ENCODE data around the gene MYL4. TPM values are rescaled to one million over a fixed set of nuclear protein-coding genes. Genes with fewer than 3 reads are reported as not detected.

MYL4 gene
- total and polyA plus RNA-seq, 10 of the 15 experiments (the other 5 are each of a cell fraction or from before 2014, with no cell fraction given), result 0.23 to 1.6 (median 0.58) TPM; not detected in 3

GRCh38 chr17:47251421-47251940, 42.3 kb downstream of the MYL4 start (continued):
- TF ChIP-seq TCF12 (IDR thresholded peaks at IDR 0.05; ENCODE audit: low read depth, low read length) (no peak), BCL11A (IDR thresholded peaks at IDR 0.05; ENCODE audit: low read depth, low read length) (no peak), PAX5 (IDR thresholded peaks at IDR 0.05; ENCODE audit: borderline replicate concordance, low read depth, low read length) (no peak), ZZZ3 (IDR thresholded peaks at IDR 0.05; ENCODE audit: control insufficient read depth, insufficient read length, low read depth) (no peak), JUND (IDR thresholded peaks at IDR 0.05; ENCODE audit: low read depth, low read length) (no peak), MEF2A (IDR thresholded peaks at IDR 0.05; ENCODE audit: insufficient read depth, low read depth, low read length) (no peak), CEBPB (IDR thresholded peaks at IDR 0.05; ENCODE audit: borderline replicate concordance in 1 of 2, low read depth in 2 of 2, low read length in 2 of 2) (no peak), POLR2AphosphoS5 (IDR thresholded peaks at IDR 0.05; ENCODE audit: low read length) (no peak), MYB (IDR thresholded peaks at IDR 0.05; ENCODE audit: borderline replicate concordance, low read depth, low read length) (no peak), NBN (IDR thresholded peaks at IDR 0.05) (no peak)

GRCh38 chr17:47252209-47252608, 43.1 kb downstream of the MYL4 start:
- Histone ChIP-seq H3K4me3 (no peak overlapping the region), H3K36me3 (ENCODE audit: control insufficient read depth in 2 of 2, insufficient read depth in 2 of 2, low read length in 1 of 2) (no peaks in the 10 kb centered on the region), H3K27me3 (replicated peaks in 1 of 2; ENCODE audit: control insufficient read depth in 2 of 2, insufficient read depth in 2 of 2, low read length in 1 of 2) (no peaks in the 10 kb centered on the region), H3K9me3 (replicated peaks; ENCODE audit: control insufficient read depth, insufficient read depth, low read length) (no peaks in the 10 kb centered on the region), H4K20me1 (ENCODE audit: control insufficient read depth, insufficient read depth) (no peaks in the 10 kb centered on the region), H3K9ac (ENCODE audit: control insufficient read depth, insufficient read depth, low read length) (no peak overlapping the region), H2AFZ (ENCODE audit: control insufficient read depth, low read depth, low read length) (no peak overlapping the region), H3K27ac (ENCODE audit: control insufficient read depth, insufficient read depth) (no peak overlapping the region), H3K4me2 (ENCODE audit: control insufficient read depth, insufficient read depth) (no peak overlapping the region), H3K79me2 (ENCODE audit: control insufficient read depth, insufficient read depth, low read length) (no peaks in the 10 kb centered on the region), H3K4me1 (ENCODE audit: control insufficient read depth, insufficient read depth, low read length) (no peaks in the 10 kb centered on the region; the same call in 1 of the 2 replicates)
- ChIA-PET CTCF (interaction anchor here (0.6 to 2.7 kb wide), 8 partner anchors 11 to 63 kb away, joined by 3 to 11 read pairs (median 4); no protein-coding TSS in a partner anchor), POLR2A (interaction anchor here (0.5 to 1.0 kb wide), 2 partner anchors 11 to 36 kb away, joined by 3 read pairs; no protein-coding TSS in a partner anchor), RAD21 (ENCODE audit: unreplicated experiment) (interaction anchor here (2.5 kb wide), 1 partner anchor 35 kb away, joined by 11 read pairs; no protein-coding TSS in a partner anchor), SMC1A (ENCODE audit: uncharacterized antibody, unreplicated experiment) (interaction anchor here (0.6 to 8.3 kb wide), 8 partner anchors 11 to 63 kb away, joined by 3 to 81 read pairs (median 4); no protein-coding TSS in a partner anchor)
- WGBS (ENCODE audit: insufficient coverage, insufficient replicate concordance, low lambda C conversion rate, missing lambda C conversion rate), result 100% methylated on average over 1 of the region's 1 CpG
- in situ Hi-C loops (cut with MboI) (no loop called here), intact Hi-C loops (cut with micrococcal nuclease; ENCODE audit: unreplicated experiment) (no loop called here)
- BruUV-seq (replicated peaks), result no TSS peak
- ATAC-seq, result no peak
- DNase-seq (ENCODE audit: low read depth, low spot score), result no peak
- no peak for FAIRE-seq
- TF ChIP-seq ZNF24 (IDR thresholded peaks at IDR 0.05) (no peak), SMARCA5 (IDR thresholded peaks at IDR 0.05) (no peak), RBBP5 (conservative IDR thresholded peaks at IDR 0.05) (no peak), GABPA (IDR thresholded peaks at IDR 0.05; ENCODE audit: low read depth) (no peak), NR2C2 (IDR thresholded peaks at IDR 0.05; ENCODE audit: borderline replicate concordance, control insufficient read depth, insufficient read length, low read depth) (no peak), RB1 (IDR thresholded peaks at IDR 0.05; ENCODE audit: borderline replicate concordance) (no peak), RAD51 (IDR thresholded peaks at IDR 0.05) (no peak), LARP7 (IDR thresholded peaks at IDR 0.05) (no peak), MYC (IDR thresholded peaks at IDR 0.05; ENCODE audit: insufficient read depth, insufficient read length, insufficient replicate concordance, low read length, severe bottlenecking) (no peak), E4F1 (IDR thresholded peaks at IDR 0.05; ENCODE audit: borderline replicate concordance, partially characterized antibody) (no peak), NFIC (IDR thresholded peaks at IDR 0.05; ENCODE audit: low read depth, low read length) (no peak), WRNIP1 (IDR thresholded peaks at IDR 0.05; ENCODE audit: borderline replicate concordance, low read depth, low read length) (no peak), SP1 (IDR thresholded peaks at IDR 0.05; ENCODE audit: low read depth, low read length) (no peak)

Measured in GM12878 (cell line).